Measurements from ENCODE around the gene CCDC195.

GRCh38 chr2:224671731-224672130, 44.4 kb downstream of the CCDC195 start:
- TF ChIP-seq, protein P1, sequence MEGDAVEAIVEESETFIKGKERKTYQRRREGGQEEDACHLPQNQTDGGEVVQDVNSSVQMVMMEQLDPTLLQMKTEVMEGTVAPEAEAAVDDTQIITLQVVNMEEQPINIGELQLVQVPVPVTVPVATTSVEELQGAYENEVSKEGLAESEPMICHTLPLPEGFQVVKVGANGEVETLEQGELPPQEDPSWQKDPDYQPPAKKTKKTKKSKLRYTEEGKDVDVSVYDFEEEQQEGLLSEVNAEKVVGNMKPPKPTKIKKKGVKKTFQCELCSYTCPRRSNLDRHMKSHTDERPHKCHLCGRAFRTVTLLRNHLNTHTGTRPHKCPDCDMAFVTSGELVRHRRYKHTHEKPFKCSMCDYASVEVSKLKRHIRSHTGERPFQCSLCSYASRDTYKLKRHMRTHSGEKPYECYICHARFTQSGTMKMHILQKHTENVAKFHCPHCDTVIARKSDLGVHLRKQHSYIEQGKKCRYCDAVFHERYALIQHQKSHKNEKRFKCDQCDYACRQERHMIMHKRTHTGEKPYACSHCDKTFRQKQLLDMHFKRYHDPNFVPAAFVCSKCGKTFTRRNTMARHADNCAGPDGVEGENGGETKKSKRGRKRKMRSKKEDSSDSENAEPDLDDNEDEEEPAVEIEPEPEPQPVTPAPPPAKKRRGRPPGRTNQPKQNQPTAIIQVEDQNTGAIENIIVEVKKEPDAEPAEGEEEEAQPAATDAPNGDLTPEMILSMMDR (optimal IDR thresholded peaks at IDR 0.05 in 1 of 3, IDR thresholded peaks at IDR 0.05 in 1 of 3, conservative IDR thresholded peaks at IDR 0.05 in 1 of 3; ENCODE audit: extremely low read depth in 1 of 3, insufficient read depth in 2 of 3, low read length in 3 of 3), result no peak
- TF ChIP-seq EZH2 (IDR thresholded peaks at IDR 0.05; ENCODE audit: low read length), result no peak
